Measurements from ENCODE around the gene HARS1. TPM values are rescaled to one million over a fixed set of nuclear protein-coding genes. Genes with fewer than 3 reads are reported as not detected.

The HARS1 gene
- total and polyA plus RNA-seq, 10 of the 15 experiments (the other 5 are each of a cell fraction or from before 2014, with no cell fraction given), result 12.0 to 93.8 (median 76.9) TPM

DNA sequence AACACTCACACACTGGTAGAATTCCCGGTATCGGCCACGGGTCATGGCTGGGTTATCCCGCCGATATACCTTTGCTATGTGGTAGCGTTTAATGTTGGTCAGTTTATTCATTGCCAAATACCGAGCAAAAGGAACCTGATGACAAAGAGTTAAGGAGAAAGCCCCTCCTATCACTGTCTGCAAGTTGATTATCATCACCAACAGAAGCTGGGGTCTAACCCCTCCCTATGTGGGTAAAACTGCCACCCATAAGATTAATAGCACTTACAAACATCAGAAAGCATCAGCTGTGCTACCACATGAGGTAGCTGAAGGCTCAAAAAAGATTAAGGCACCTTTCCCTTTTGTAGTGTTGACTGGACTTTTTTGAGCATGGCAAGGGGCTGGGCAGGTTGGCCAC, 12.2 kb downstream of the HARS1 start:
- ChIA-PET SMC1A (ENCODE audit: uncharacterized antibody, unreplicated experiment) (interaction anchor here (2.0 kb wide), 1 partner anchor 12 kb away, joined by 9 read pairs; the partner anchor contains the start of genes HARS1 and HARS2), POLR2A (no interaction called here), RAD21 (ENCODE audit: unreplicated experiment) (no interaction called here), CTCF (interaction anchor here (1.2 kb wide), 1 partner anchor 12 kb away, joined by 3 read pairs; the partner anchor contains the start of genes HARS1 and HARS2)
- Histone ChIP-seq H3K4me1 (ENCODE audit: control insufficient read depth, insufficient read depth, low read length) (no peaks in the 10 kb centered on the region), H3K79me2 (ENCODE audit: control insufficient read depth, insufficient read depth, low read length) (no peaks in the 10 kb centered on the region), H4K20me1 (ENCODE audit: control insufficient read depth, insufficient read depth) (no peaks in the 10 kb centered on the region; the same call in 1 of the 2 replicates), H3K9ac (ENCODE audit: control insufficient read depth, insufficient read depth, low read length) (no peak overlapping the region), H3K9me3 (replicated peaks; ENCODE audit: control insufficient read depth, insufficient read depth, low read length) (no peaks in the 10 kb centered on the region), H3K4me2 (ENCODE audit: control insufficient read depth, insufficient read depth) (no peak overlapping the region), H2AFZ (ENCODE audit: control insufficient read depth, low read depth, low read length) (no peak overlapping the region), H3K27me3 (replicated peaks in 1 of 2; ENCODE audit: control insufficient read depth in 2 of 2, insufficient read depth in 2 of 2, low read length in 1 of 2) (no peaks in the 10 kb centered on the region), H3K36me3 (ENCODE audit: control insufficient read depth in 2 of 2, insufficient read depth in 2 of 2, low read length in 1 of 2) (peaks cover 24 to 33% of the 10 kb centered on the region in 2 experiments), H3K4me3 (no peak overlapping the region), H3K27ac (ENCODE audit: control insufficient read depth, insufficient read depth) (no peak overlapping the region)
- ATAC-seq (no peak), FAIRE-seq (peak; percentile 56), DNase-seq (ENCODE audit: low read depth, low spot score) (no peak)
- in situ Hi-C loops (cut with MboI) (no loop called here), intact Hi-C loops (cut with micrococcal nuclease; ENCODE audit: unreplicated experiment) (no loop called here)
- no TSS peak for BruUV-seq (replicated peaks)
- 96% methylated on average over 7 of the region's 7 CpGs for WGBS (ENCODE audit: insufficient coverage, insufficient replicate concordance, low lambda C conversion rate, missing lambda C conversion rate)
- no peak for TF ChIP-seq ETV6 (conservative IDR thresholded peaks at IDR 0.05 in 1 of 2, IDR thresholded peaks at IDR 0.05 in 1 of 2; ENCODE audit: borderline replicate concordance in 1 of 2, low read depth in 1 of 2)
- TF ChIP-seq NR2F1 (conservative IDR thresholded peaks at IDR 0.05), result no peak
- no peak for TF ChIP-seq BMI1 (IDR thresholded peaks at IDR 0.05; ENCODE audit: borderline replicate concordance)
- TF ChIP-seq HSF1 (IDR thresholded peaks at IDR 0.05; ENCODE audit: low read depth, low read length), result no peak
- TF ChIP-seq MAX (IDR thresholded peaks at IDR 0.05; ENCODE audit: low read depth, low read length), result no peak
- no peak for TF ChIP-seq SRF (IDR thresholded peaks at IDR 0.05; ENCODE audit: low read depth in 2 of 2, low read length in 2 of 2)
- no peak for TF ChIP-seq RAD51 (IDR thresholded peaks at IDR 0.05)
- TF ChIP-seq MYC (IDR thresholded peaks at IDR 0.05; ENCODE audit: insufficient read depth, insufficient read length, insufficient replicate concordance, low read length, severe bottlenecking), result no peak
- no peak for TF ChIP-seq STAT1 (conservative IDR thresholded peaks at IDR 0.05)
- TF ChIP-seq POLR2A (IDR thresholded peaks at IDR 0.05; ENCODE audit: low read depth, low read length), result no peak
- no peak for TF ChIP-seq NKRF (conservative IDR thresholded peaks at IDR 0.05)
- no peak for TF ChIP-seq FOXK2 (IDR thresholded peaks at IDR 0.05)

Data from GM12878 (cell line).